Anterior cingulate cortex (tissue), 58 donors: ENCODE data around the gene LEMD2.

Experiments
- DNase-seq, 58 donors: peaks; one replicate each; lab custom pipeline; 2025; lab: John Stamatoyannopoulos, UW

The LEMD2 gene

DNA sequence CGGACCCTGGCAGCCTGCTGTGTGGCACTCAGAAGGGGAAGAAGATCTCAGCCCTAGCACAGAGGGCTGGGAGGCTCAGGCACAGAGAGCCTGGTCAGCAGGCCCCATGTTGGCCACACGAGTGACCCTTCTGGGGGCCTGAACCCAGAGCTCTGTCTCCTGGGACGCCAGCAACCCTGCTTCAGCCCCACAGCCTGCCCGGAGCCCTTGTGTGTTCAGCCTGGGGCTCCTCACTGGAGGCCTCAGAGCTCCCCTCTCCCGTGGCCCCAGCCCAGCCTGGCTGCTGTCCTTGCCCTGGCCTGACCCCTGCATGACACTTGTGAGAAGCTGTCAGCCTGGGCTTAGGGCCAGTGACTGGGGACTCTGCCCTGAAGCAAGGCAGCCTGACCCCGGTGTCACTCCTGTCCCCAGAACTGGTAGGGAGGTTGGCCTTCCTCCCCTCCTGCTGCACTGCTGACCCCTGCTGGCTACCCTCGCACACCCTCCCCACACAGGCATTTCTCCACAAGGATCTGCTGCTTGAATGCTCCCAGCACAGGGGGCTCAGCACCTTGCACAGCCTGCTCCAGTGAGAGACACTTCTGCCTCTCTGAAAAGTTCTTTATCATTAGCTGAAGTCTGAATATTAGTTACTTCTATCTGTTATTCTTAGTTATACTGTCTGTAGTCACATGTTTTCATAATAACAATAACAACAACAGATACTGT lies 26.9 kb downstream of the LEMD2 start:
- peak in 42 of 58 donors; percentile 3 to 75 (median 40) for DNase-seq

DNA sequence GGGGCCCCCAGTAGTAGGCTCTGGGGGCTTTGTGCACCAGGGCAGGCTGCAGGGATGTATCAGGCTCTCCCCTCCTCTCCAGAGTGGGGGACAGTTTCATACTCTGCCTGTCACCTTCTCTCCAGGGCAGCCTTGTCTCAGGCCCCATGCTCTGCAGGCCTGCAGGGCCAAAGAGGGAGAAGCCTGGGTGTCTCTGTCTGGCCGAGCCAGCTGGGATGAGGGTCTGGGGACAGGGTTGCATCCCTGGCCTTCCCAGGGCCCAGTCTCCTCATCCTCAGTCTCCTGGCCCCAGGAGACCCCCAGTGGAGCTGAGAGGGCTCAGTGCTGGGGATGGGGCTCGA lies 27.4 kb downstream of the LEMD2 start:
- no peak for DNase-seq

DNA sequence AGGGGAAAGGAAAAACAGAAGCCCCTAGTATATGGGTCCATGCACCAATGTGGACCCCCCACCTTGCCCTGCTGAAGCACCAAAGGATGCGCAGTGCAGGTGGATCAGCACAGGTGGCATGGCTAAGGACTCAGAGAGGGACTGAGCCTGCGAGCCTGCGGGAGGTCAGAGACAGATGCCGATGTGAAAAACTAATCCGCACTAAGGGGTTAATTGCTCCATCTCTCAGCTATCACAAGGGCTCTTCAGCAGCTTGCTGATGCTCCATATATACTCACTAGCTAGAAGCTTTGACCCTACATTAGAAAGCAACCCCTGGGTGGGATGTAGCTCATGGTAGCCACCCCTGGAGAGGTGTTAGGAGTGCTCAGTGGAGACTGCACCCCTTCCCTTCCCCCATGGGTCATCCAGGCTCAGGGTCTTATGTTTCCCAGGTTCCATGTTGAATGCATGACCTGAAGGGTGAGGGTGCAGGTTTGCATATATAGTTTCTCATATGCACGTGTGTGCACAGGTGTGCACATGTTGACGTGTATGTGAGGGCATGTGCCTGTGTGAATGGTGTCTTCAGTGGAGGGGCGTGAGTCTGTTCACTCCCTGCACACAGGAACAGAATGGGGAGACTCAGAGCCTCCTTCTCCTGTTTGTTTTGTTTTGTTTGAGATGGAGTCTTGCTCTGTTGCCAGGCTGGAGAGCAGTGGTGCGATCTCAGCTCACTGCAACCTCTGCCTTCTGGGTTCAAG lies 28.9 kb downstream of the LEMD2 start:
- no peak for DNase-seq

DNA sequence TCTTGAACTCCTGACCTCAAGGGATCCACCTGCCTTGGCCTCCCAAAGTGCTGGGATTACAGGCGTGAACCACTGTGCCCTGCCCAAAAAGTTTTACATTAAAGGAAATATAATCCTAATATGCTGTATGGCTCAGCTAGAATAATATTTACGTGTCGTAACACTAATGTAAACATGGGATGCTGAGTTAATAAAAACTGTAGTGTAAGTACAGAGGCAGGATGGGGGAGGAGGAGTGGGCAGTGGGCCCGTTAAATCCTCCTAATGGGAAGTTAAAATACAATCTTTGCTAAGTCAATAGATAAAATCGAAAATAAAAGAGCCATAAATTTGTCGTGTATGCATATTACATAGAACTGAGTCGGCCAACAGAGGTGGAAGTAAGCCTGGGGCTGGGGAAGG lies 30.1 kb downstream of the LEMD2 start:
- no peak for DNase-seq

DNA sequence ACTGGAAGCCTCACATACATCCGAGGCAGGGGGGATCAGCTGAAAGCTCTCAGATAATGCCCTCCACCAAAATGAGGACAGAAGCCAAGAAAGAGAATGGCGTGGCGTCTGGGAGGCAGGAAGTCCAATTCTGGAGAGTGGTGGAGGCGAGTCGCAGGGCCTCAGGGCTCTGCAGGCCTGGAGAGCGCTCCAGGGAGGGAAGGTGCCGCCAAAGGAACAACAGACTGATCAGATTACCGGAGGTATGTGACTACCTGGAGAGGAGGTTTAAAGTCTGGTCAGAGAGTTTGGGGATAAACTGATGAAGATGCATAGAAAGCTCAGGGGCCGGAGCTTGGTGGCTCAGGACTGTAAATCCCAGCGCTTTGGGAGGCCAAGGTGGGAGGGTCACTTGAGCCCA lies 31.0 kb downstream of the LEMD2 start:
- no peak for DNase-seq

DNA sequence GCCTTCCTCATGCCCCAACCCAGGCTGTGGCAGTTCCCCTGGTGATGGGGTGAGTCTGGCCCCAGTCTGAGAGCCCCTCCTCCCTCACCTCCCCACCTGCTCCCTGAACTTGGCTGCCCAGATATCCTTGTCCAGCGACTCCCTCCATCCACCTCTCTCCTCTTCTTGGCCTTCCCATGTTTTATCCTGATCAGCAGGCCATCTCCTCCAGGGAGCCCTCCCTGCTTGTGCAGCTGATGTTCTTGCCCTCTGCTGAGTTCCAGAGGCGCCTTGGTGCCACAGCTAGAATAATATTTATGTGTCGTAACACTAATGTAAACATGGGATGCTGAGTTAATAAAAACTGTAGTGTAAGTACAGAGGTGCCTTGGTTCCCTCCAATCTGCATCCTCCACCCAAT lies 31.8 kb downstream of the LEMD2 start:
- DNase-seq = no peak

DNA sequence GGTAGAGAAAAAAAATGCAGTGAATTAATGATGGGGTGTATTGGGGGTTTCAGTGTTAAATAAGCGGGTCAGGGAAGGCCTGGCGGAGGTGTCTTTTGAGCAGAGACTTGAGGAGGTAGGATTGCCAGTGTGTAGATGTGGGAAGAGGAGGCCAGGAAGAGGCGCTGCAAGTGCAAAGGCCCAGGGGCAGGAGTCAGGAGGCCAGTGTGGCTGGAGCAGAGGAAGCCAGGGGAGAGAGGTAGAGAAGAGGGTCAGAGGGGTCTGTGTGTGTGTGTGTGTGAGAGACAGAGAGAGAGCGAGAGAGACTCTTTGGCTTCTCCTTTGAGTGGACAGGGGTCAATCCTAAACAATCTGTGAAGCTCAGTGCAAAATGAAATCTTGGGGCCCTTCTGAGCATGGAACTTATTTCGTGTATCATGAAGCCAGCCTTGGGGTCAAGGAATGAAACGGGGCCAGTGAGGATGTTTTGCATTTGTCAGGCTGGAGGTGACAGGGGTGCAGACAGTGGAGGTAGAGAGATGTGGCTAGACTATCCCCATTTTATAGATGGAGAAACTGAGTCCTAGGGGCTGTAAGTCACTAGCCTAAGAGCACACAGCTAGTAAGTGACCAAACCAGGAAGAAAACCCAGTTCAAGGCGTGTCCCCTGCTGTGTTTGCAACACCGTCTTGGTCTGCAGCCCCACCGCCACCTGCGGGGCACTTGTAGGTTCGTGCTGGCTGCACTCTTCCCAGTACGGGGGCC lies 32.5 kb downstream of the LEMD2 start:
- DNase-seq = peak in 1 of 58 donors; percentile 4

DNA sequence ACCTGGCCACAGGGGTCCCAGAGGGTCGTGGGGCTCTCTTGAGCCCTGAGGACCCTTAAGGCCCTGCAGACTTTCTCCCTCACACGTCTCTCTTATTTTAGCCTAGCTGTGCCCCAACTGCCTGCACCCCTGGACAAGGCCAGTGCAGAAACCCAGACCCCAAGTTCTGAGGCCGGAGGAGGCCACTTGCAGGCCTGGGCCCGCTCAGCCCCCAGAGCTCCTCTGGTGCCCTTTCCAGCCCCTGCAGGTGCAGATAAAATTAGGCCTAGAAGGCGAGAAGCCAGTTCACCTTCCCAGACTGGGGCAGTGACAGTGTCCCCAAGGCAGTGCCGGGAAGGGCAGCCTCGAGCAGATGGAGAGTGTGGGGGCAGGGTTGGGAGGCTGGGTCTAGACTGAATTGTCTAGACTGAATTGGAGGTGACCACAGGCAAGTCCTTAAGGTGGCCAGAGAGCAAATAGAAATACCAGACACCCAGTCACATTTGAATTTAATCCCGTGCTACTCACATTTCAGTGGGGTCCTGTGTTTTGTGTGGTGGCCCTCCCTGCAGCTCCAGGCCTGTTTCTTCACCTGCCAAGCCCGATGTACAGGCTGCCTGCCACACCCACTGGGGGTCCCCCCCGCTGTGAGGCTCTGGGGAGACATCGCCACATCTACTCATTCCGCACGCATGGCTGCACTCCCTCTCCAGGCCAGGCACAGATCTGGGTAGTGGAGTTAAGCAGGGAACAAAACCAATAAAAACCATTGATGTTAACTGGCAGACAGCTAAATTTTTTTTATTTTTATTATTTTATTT lies 33.7 kb downstream of the LEMD2 start:
- no peak for DNase-seq

DNA sequence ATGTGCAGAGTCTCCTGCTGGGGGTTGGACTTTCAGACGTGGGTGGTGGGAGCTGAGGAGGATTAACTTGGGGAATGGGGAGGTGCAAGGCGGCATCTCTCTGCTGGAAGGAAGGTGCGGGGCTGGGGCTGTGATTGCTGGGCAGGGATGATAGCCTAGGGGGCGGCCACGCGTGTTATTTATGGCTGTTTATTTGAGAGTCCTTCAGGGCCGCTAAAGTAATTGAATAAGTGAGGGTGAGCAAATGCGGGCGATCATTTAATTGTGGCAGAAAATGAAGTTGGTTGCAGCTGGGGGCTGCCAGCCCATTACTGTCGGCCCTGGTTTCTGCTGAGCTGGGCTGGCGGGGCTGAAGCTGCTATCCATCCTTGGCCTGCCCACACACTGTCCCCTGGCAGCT lies 34.7 kb downstream of the LEMD2 start:
- DNase-seq = no peak

DNA sequence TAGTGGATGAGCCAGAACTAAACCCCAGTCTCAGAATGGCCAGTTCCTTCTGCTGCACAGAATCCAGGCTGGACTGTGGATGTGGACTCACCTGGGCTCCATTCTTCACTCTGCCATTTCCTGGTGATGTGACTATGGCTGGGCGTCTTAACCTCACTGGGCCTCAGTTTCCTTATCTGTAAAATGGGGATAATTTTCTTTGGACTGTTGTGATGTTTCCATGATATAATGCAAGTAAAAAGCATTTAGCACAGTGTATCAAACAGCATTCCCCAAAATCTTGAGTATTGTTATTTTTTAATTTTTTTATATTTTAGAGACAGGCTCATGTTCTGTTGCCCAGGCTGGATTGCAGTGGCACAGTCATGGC lies 36.3 kb downstream of the LEMD2 start:
- DNase-seq = no peak

DNA sequence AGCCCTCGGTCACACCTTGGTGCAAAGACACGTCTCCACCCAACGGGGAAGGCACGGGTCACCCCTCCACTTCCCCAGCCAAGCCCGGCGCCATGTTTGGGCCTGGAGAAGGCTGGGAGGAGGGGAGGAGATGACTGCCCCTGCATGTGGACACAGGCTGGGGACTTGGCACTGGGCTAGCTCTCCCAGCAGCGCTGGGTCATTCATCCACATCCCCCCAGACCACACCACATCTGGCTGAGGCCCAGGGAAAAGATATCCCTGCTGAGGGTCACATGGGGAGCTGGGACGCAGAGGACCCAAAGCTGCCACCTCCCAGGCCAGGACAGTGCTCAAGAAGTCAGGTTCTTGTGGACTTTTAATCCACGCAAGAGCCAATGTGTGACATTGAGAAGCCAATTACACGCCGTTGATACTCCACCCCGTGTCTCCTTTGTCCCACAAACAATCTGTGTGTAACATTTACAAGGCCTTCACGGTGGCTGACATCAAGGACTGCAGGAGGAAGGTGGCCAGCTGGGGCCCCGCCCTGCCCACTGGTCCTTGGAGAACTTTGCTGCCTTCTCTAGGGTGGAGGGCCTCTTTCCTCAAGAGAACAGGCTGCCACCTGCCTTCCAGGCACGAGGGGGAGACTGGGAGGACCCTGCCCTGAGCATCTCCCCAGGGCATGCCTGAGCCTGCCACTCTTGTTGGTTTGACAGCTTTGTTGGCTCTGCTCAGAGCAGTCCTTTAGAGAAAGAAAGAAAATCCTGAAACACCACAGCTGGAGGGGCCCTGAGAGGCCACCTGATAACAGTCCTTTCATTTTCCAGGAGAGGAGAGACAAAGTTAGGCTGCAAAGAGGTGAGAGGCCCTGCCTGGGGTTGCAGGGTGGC lies 36.9 kb downstream of the LEMD2 start:
- DNase-seq = no peak

DNA sequence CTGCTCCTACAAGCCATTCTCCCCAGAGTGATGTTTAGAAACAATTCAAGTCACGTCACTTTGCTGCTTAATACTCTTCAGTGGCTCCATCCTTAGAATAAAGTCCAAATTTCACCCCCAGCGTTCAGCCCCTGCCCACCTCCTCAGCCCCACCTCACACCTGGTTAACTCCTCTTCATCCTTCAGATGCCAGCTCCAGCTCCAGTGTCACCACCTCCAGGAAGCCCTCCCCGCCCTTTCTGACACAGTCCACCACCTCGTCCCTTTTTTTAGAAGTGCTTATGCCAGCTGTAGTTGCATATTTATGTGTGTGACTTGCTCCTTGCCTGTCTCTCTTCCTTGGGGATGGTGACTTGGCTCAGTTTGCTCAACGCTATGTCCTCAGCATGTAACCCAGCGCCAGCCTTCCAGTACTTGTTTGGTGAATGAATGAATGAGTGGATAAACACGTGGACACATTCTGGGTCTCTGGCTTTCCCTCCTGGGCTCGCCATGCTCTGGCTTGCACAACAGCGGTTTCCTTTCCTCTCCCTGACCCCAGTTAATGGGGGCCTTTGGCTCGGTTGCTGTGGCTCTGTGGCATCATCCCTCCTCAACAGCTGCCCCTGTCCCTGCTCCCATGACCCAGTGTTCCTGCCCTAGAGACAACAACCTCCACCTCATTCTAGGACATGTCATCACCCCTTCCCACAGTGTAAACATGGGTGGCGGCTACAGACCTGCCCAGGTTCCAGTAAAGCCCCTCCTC lies 38.5 kb downstream of the LEMD2 start:
- DNase-seq = no peak

DNA sequence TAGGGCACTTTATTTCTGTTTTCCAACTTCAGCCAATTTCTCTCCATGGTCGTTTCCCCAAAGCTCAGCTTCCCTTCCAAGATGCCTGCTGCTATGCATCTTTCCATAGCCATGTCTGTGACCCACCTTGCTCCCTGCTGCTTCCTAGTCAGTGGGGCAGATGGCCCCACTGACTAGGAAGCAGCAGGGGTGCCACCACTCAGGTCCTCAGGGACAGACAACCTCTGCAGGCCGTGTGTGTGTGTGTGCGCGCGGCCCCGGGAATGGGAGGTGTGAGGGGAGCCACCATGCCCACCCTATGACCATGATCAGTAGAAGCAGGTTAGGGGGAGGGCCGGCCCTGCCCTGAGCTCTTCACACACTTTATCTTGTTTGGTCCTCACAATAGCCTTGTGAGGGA lies 39.5 kb downstream of the LEMD2 start:
- no peak for DNase-seq

DNA sequence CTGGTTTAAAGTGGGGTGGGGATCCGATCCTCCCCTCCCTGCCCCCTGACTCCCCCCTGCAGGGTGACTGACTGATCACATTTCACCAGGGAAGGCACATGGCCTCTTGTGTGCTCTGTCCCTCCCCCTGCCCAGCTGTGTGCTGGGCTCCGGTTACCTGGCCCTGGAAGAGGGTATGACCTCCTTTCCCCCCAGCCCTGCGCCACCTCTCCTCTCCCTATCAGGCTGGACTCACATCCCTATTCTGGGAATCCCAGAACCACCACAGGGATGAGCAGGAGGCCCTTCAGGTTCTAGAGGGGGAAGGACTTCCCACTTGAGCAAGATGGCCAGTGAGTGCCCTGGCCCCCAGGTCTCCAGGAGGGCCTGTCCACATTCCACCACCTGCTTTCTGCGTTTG lies 40.1 kb downstream of the LEMD2 start:
- DNase-seq = no peak

DNA sequence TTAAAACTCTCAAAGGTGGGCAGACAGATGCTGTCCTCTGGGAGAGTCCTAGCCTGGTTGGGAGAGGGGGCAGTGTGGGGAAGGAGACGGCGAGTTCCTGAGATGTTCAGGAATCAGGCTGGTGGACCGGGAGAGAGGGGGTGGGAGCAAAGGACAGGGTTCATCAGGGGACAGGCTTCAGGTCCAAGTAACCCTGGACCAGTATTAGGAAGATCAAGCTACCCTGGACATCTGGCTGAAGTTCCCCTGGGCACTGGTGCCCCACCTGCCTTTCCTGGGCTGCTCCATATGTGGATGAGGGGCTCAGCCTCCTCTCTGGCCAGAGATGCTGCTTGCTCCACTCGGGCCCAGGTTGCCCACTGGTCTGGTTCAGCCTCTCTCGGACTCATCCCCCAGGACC lies 41.1 kb downstream of the LEMD2 start:
- DNase-seq = no peak

DNA sequence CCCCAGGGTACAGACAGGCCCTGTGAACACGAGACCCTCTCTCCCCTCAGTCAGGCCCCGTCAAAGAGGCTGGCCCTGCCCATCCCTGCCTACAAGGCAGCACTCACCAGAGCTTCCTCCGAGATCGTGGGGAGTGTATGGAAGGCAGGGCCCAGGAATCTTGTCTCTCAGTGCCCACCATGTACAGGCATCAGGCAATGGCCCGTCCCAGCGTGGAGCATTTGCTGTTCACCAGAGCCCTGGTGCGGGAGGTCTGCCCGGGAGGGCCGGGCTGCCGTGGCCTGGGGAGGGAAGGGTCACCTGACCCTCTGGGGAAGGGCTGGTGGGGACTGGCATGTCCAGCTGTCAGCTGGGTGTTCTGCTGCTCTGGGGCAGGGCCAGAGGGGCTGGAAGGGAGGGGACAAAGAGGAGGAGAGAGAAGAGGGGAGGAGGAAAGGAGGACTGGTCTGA lies 42.3 kb downstream of the LEMD2 start, which contains the start of gene IP6K3:
Gene IP6K3, minus strand, starts transcription at position 255 of the 450 bp plus-strand sequence. CDS start 11,429 bp downstream, outside the sequence.
- DNase-seq = peak in 52 of 58 donors; percentile 11 to 96 (median 68)

DNA sequence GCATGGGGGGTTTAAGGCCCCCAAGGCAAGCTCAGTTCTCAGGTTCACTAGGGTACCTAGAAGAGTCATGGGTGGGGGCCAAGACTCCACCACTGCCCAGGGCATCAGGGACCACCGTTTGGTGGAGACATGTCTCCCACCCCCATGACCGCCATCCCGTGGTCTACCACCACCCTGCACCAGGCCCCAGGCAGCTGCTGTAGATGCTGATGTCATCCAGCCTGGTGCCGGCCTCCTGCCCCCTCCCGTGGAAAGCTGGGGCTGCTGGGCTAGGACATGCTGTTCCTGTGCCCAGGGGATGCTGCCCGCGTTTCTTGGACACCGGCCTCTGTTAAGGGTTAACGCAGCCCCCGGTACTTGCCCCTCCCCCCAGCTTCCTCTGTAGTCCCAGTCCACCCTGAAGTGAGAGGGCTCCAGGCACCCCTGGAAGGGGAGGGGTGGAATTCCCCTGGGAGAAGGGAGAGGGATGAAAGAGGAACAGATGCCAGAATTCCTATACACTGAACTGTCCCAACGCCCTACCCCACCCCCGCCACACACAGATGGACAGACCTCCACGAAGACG lies 42.8 kb downstream of the LEMD2 start:
- DNase-seq = peak in 45 of 58 donors; percentile 3 to 88 (median 58)

DNA sequence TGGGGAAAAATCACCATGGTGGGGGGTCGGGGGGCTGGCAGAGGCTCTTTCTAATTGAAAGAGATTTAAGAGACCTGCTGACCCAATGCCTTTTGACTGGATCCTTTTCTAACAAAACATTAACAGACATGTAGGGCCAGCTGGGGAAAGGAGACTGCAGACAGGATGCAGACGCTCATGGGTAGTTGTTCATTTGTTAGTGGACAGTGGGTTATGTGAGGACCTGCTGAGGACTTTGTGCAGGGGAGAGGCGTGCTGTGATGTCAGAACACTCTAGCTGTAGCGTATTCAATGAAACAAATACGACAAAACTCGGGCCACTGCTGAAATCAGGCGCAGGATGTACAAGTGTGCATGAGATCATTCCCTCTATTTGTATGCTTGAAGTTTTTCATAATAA lies 43.4 kb downstream of the LEMD2 start:
- no peak for DNase-seq
